K562 (cell line): ENCODE measurements around the gene PDCD1. TPM values are rescaled to one million over a fixed set of nuclear protein-coding genes. Genes with fewer than 3 reads are reported as not detected.

ENCODE experiments used
- ATAC-seq: fragments of 200-7000 bp; cut with Tn5 transposase; 3 replicates; pipeline ENCODE4 v1.9.1; 2020; ENCODE audit warnings: moderate library complexity
- BruUV-seq: library from RNA; stranded (reverse); fragments of 400-500 nt; replicated peaks from 2 replicates; lab custom pipeline; 2021; lab: Mats Ljungman, UMichigan
- CTCF ChIA-PET: fragments of 300-600 bp; formaldehyde crosslinking; extraction: SDS; loops from one replicate; lab custom pipeline; 2021; ENCODE audit warnings: low intra/inter-chr PET ratio; lab: Yijun Ruan, JAX
- POLR2A ChIA-PET: fragments of 300-600, 350-650 bp; sonication (Branson Sonifier 250); formaldehyde crosslinking; extraction: SDS; loops from one replicate; lab custom pipeline; 2021; ENCODE audit warnings: antibody characterized with exemption, inconsistent platforms; lab: Yijun Ruan, JAX
- DNase-seq, 4 experiments: peaks; one replicate each; pipeline versions ENCODE4 v3.0.0 to v3.0.0-alpha.2; 2011 to 2018; ENCODE audit warnings: low spot score in 3 of 4, mixed read lengths in 3 of 4; ENCODE audit errors: extremely low read depth in 1 of 4
- FAIRE-seq: peaks from 2 replicates; lab custom pipeline; 2011; peaks lifted over from hg19 to GRCh38; lab: Jason Lieb, UNC
- H2AFZ ChIP-seq: 2 replicates; pipeline ENCODE4 v1.6.0; 2011; ENCODE audit warnings: low read depth, low read length, control low read depth, inconsistent platforms
- H3K27ac ChIP-seq: fragments of 200-600 bp; 3 replicates; pipeline ENCODE4 v1.8.0; 2011; ENCODE audit warnings: low read depth, mild to moderate bottlenecking, control low read depth, inconsistent platforms, low read length, moderate library complexity, mixed read lengths; ENCODE audit errors: extremely low read depth
- H3K27me3 ChIP-seq, 2 experiments: fragments of 300-600 bp in 1 of 2; 2 replicates in 1 of 2; 3 replicates in 1 of 2; pipeline versions ENCODE4 v1.6.0 to v1.8.0; 2011; ENCODE audit warnings: inconsistent platforms in 2 of 2, low read length in 2 of 2, mild to moderate bottlenecking in 1 of 2, mixed read lengths in 1 of 2, moderate library complexity in 1 of 2; ENCODE audit not compliant: control insufficient read depth in 2 of 2, insufficient read depth in 2 of 2
- H3K36me3 ChIP-seq: fragments of 300-600 bp; 3 replicates; pipeline ENCODE4 v1.8.0; 2011; ENCODE audit warnings: mild to moderate bottlenecking, low read length, inconsistent platforms; ENCODE audit not compliant: control insufficient read depth, insufficient read depth
- H3K4me1 ChIP-seq, 2 experiments: fragments of 200-600 bp in 1 of 2; replicated peaks in 1 of 2; 2 replicates in 1 of 2; 3 replicates in 1 of 2; pipeline versions ENCODE4 v1.5.1 to v1.8.0; 2011; ENCODE audit warnings: inconsistent platforms in 2 of 2, low read length in 2 of 2, mild to moderate bottlenecking in 1 of 2, mixed read lengths in 1 of 2, moderate library complexity in 1 of 2; ENCODE audit not compliant: control insufficient read depth in 2 of 2, insufficient read depth in 2 of 2
- H3K4me2 ChIP-seq: 2 replicates; pipeline ENCODE4 v1.6.1; 2011; ENCODE audit warnings: low read length, control low read depth, inconsistent platforms, mixed read lengths; ENCODE audit not compliant: insufficient read depth
- H3K4me3 ChIP-seq: fragments of 200-600 bp; sonication (generic), shearing (Covaris generic); 2 replicates; pipeline ENCODE4 v1.5.1; 2016; ENCODE audit warnings: control low read depth, inconsistent platforms
- H3K79me2 ChIP-seq: fragments of 200-600 bp; 3 replicates; pipeline ENCODE4 v1.8.0; 2011; ENCODE audit warnings: low read length, inconsistent platforms; ENCODE audit not compliant: control insufficient read depth, insufficient read depth
- H3K9ac ChIP-seq, 2 experiments: 2 replicates each; pipeline versions ENCODE4 v1.6.0 to v1.6.1; 2011; ENCODE audit warnings: low read depth in 2 of 2, low read length in 2 of 2, control low read depth in 1 of 2, inconsistent platforms in 1 of 2, mild to moderate bottlenecking in 1 of 2, mixed read lengths in 1 of 2; ENCODE audit not compliant: insufficient read depth in 1 of 2
- H3K9me1 ChIP-seq: one replicate; pipeline ENCODE4 v1.6.0; 2011; ENCODE audit warnings: inconsistent platforms, mild to moderate bottlenecking, low read length, moderate library complexity; ENCODE audit not compliant: control insufficient read depth, insufficient read depth
- H3K9me3 ChIP-seq: replicated peaks from 2 replicates; pipeline ENCODE4 v1.5.1; 2011; ENCODE audit warnings: low read depth, low read length, inconsistent platforms; ENCODE audit not compliant: control insufficient read depth, insufficient read depth
- H4K20me1 ChIP-seq: replicated peaks from 2 replicates; pipeline ENCODE4 v1.6.1; 2011; ENCODE audit warnings: low read length, inconsistent platforms, mixed read lengths; ENCODE audit not compliant: control insufficient read depth, insufficient read depth
- BRF1 ChIP-seq: IDR thresholded peaks from 3 replicates; pipeline ENCODE4 v1.6.1; 2011; ENCODE audit warnings: borderline replicate concordance, mild to moderate bottlenecking; ENCODE audit not compliant: insufficient read length; ENCODE audit errors: extremely low read depth
- CTCF ChIP-seq, 3 experiments: IDR thresholded peaks in 2 of 3; conservative IDR thresholded peaks in 1 of 3; 2 replicates each; pipeline ENCODE4 v1.5.1; 2011 to 2012; ENCODE audit warnings: low read length in 3 of 3, mild to moderate bottlenecking in 3 of 3, control low read depth in 2 of 3, improper control_type of control experiment in 1 of 3, inconsistent platforms in 1 of 3, low read depth in 1 of 3, mixed read lengths in 1 of 3, moderate library complexity in 1 of 3; ENCODE audit not compliant: insufficient read depth in 2 of 3
- GABPA ChIP-seq: fragments of 200-800 bp; sonication (Bioruptor generic); conservative IDR thresholded peaks from 2 replicates; pipeline ENCODE4 v1.6.1; 2016; ENCODE audit warnings: low read depth, missing genetic modification characterization, missing compliant biosample characterization
- KDM5B ChIP-seq: fragments of 200-600 bp; sonication (generic); IDR thresholded peaks from 2 replicates; pipeline ENCODE4 v1.6.1; 2012; ENCODE audit warnings: low read depth, mild to moderate bottlenecking, moderate library complexity, low read length, control low read depth, inconsistent platforms; ENCODE audit not compliant: insufficient replicate concordance
- OTX1 ChIP-seq: fragments of 450-650 bp; formaldehyde crosslinking; IDR thresholded peaks from 2 replicates; pipeline ENCODE4 v1.4.0; 2022; ENCODE audit warnings: mild to moderate bottlenecking
- RBM34 ChIP-seq: fragments of 200-400 bp; formaldehyde crosslinking; IDR thresholded peaks from 2 replicates; pipeline ENCODE4 v1.6.1; 2018; ENCODE audit warnings: low read length, borderline replicate concordance; ENCODE audit not compliant: insufficient read depth
- SMC3 ChIP-seq: conservative IDR thresholded peaks from 2 replicates; pipeline ENCODE4 v1.6.1; 2011; ENCODE audit warnings: low read depth, low read length, improper control_type of control experiment; ENCODE audit not compliant: insufficient read depth
- TFAM ChIP-seq: fragments of 250-450 bp; sonication (Bioruptor Pico); conservative IDR thresholded peaks from 2 replicates; pipeline ENCODE4 v1.5.0; 2021; ENCODE audit warnings: mild to moderate bottlenecking, moderate library complexity
- U2AF1 ChIP-seq: fragments of 200-400 bp; formaldehyde crosslinking; optimal IDR thresholded peaks from 2 replicates; pipeline ENCODE3; 2017; ENCODE audit warnings: mild to moderate bottlenecking, low read depth, low read length, moderate library complexity
- ZBTB40 ChIP-seq, 2 experiments: fragments of 450-650 bp in 1 of 2; sonication (generic) in 1 of 2; formaldehyde crosslinking in 1 of 2; IDR thresholded peaks; 2 replicates each; pipeline versions ENCODE4 v1.7.1 to v1.9.0; 2016 to 2022; ENCODE audit warnings: inconsistent platforms in 1 of 2, mild to moderate bottlenecking in 1 of 2, missing genetic modification reagents in 1 of 2
- ZFX ChIP-seq: sonication (generic); formaldehyde crosslinking; IDR thresholded peaks from 2 replicates; pipeline ENCODE4 v1.8.0; 2022; ENCODE audit warnings: mild to moderate bottlenecking, missing genetic modification reagents, moderate library complexity
- ZNF282 ChIP-seq: sonication (generic); formaldehyde crosslinking; IDR thresholded peaks from 2 replicates; pipeline ENCODE4 v1.8.1; 2023; ENCODE audit warnings: missing genetic modification reagents
- WGBS: fragments of 100-300 bp; shearing (Covaris generic); methylation state at CpG from one replicate; pipeline ENCODE4 v1.1.6; 2016; ENCODE audit warnings: low coverage, mixed read lengths; ENCODE audit not compliant: insufficient coverage; ENCODE audit errors: missing lambda C conversion rate; 5-methylcytosine and 5-hydroxymethylcytosine counted together
- in situ Hi-C: fragments of 300-500 bp; cut with MboI; formaldehyde crosslinking; loops from 4 replicates; pipeline ENCODE4 v1.15.0; 2018; ENCODE audit warnings: inconsistent platforms, mixed read lengths
- intact Hi-C: fragments of 100-400 bp; cut with micrococcal nuclease; formaldehyde crosslinking; loops from 2 replicates; pipeline ENCODE4 v1.14.2; 2022
- polyA plus RNA-seq, 8 experiments: library from polyadenylated mRNA; depleted of rRNA in 4 of 8; stranded (reverse) in 5 of 8; unstranded in 3 of 8; fragments of >200 nt; fragmentation: Nextera tagmentation in 2 of 8; fragmentation: Illumina TruSeq in 1 of 8; extraction: Ambion mirVana in 2 of 8; extraction: Trizol in 1 of 8; gene quantifications; 2 replicates each; pipeline versions ENCODE4 v1.2.1 to v1.2.3, GENCODE V29; 2011 to 2014; ENCODE audit warnings: inconsistent platforms in 1 of 8, missing spikeins in 1 of 8
- total RNA-seq, 7 experiments: library from RNA; depleted of rRNA in 6 of 7; stranded (reverse); fragments of >200 nt in 6 of 7; fragmentation: Illumina TruSeq in 2 of 7; extraction: Trizol in 2 of 7; gene quantifications; 2 replicates each; pipeline versions ENCODE4 v1.2.1 to v1.2.3, GENCODE V29; 2011 to 2021; ENCODE audit warnings: low replicate concordance in 1 of 7

PDCD1 gene
- total and polyA plus RNA-seq, 9 of the 15 experiments (the other 6 are each of a cell fraction or from before 2014, with no cell fraction given) = 0.15 to 2.5 (median 1.0) TPM; not detected in 2

GRCh38 chr2:241901018-241901380 is 42.3 kb upstream of the PDCD1 start:
- CTCF ChIA-PET = no interaction called here
- ATAC-seq (no peak), FAIRE-seq (no peak), DNase-seq (no peak)
- Histone ChIP-seq H3K9me1 (no peaks in the 10 kb centered on the region), H3K4me1 (peaks cover 0 to 33% of the 10 kb centered on the region in 2 experiments; a peak in 2 of 5 replicates), H4K20me1 (no peaks in the 10 kb centered on the region), H3K79me2 (no peaks in the 10 kb centered on the region), H3K4me2 (no peak overlapping the region), H3K9me3 (no peaks in the 10 kb centered on the region), H3K4me3 (no peak overlapping the region), H3K27me3 (no peaks in the 10 kb centered on the region), H3K9ac (no peak overlapping the region), H2AFZ (no peak overlapping the region), H3K36me3 (no peaks in the 10 kb centered on the region), H3K27ac (no peak overlapping the region)
- POLR2A ChIA-PET = no interaction called here
- in situ Hi-C loops (no loop called here), intact Hi-C loops (no loop called here)
- BruUV-seq = no TSS peak
- 91% methylated on average over 13 of the region's 21 CpGs for WGBS
- no peak for TF ChIP-seq BRF1
- TF ChIP-seq RBM34 = no peak
- no peak for TF ChIP-seq ZBTB40 (IDR thresholded peaks at IDR 0.05)
- TF ChIP-seq ZBTB40 (CRISPR knock-in tag; IDR thresholded peaks at IDR 0.05) = no peak
- TF ChIP-seq U2AF1 = no peak
- TF ChIP-seq CTCF (IDR thresholded peaks at IDR 0.05 in 2 of 3, conservative IDR thresholded peaks at IDR 0.05 in 1 of 3; ENCODE audit: insufficient read depth in 2 of 3, low read depth in 1 of 3, low read length in 3 of 3) = no peak
- no peak for TF ChIP-seq SMC3
- no peak for TF ChIP-seq TFAM
- TF ChIP-seq ZNF282 = no peak
- no peak for TF ChIP-seq OTX1
- TF ChIP-seq KDM5B = no peak
- TF ChIP-seq ZFX = no peak
- TF ChIP-seq GABPA (tag) = no peak
